SK-N-SH (cell line): ENCODE results near the gene FAM210B. TPM values are rescaled to one million over a fixed set of nuclear protein-coding genes. Genes with fewer than 3 reads are reported as not detected.

Source experiments
- CTCF ChIA-PET: fragments of 300-600, 350-600 bp; formaldehyde crosslinking; extraction: SDS; loops from one replicate; lab custom pipeline; 2021; lab: Yijun Ruan, JAX
- POLR2A ChIA-PET: fragments of 350-600 bp; sonication (Branson Sonifier 250); formaldehyde crosslinking; extraction: SDS; loops from one replicate; lab custom pipeline; 2020; ENCODE audit warnings: antibody characterized with exemption, inconsistent platforms; lab: Yijun Ruan, JAX
- DNase-seq: peaks from one replicate; pipeline ENCODE4 v3.0.0; 2012
- H2AFZ ChIP-seq: fragments of 200-600 bp; sonication (generic); 2 replicates; pipeline ENCODE4 v1.8.1; 2016; ENCODE audit warnings: antibody characterized with exemption, mild to moderate bottlenecking, low read depth
- H3F3A ChIP-seq: fragments of 200-600 bp; sonication (generic); replicated peaks from 2 replicates; pipeline ENCODE3; 2016; ENCODE audit warnings: antibody characterized with exemption, mild to moderate bottlenecking; ENCODE audit not compliant: insufficient read depth
- H3K27ac ChIP-seq, 2 experiments: fragments of 200-500 bp in 1 of 2; fragments of 200-600 bp in 1 of 2; sonication (Bioruptor generic) in 1 of 2; sonication (generic), shearing (Covaris generic) in 1 of 2; 2 replicates each; pipeline versions ENCODE4 v1.5.1 to v1.6.1; 2014 to 2016; ENCODE audit warnings: low read depth in 2 of 2, inconsistent platforms in 1 of 2, low read length in 1 of 2, mild to moderate bottlenecking in 1 of 2, mixed read lengths in 1 of 2
- H3K27me3 ChIP-seq: fragments of 200-600 bp; sonication (generic), shearing (Covaris generic); 2 replicates; pipeline ENCODE4 v1.6.1; 2016; ENCODE audit warnings: mixed run types; ENCODE audit not compliant: insufficient read depth
- H3K36me3 ChIP-seq, 2 experiments: fragments of 200-500 bp in 1 of 2; fragments of 200-600 bp in 1 of 2; sonication (Bioruptor generic) in 1 of 2; sonication (generic) in 1 of 2; replicated peaks in 1 of 2; 2 replicates each; pipeline versions ENCODE3 to v1.5.1; 2014 to 2016; ENCODE audit warnings: low read length in 1 of 2, mild to moderate bottlenecking in 1 of 2; ENCODE audit not compliant: insufficient read depth in 2 of 2, control insufficient read depth in 1 of 2
- H3K4me1 ChIP-seq, 2 experiments: fragments of 200-500 bp in 1 of 2; fragments of 200-600 bp in 1 of 2; sonication (Bioruptor generic) in 1 of 2; sonication (generic), shearing (Covaris generic) in 1 of 2; 2 replicates each; pipeline versions ENCODE4 v1.5.1 to v1.6.1; 2014 to 2016; ENCODE audit warnings: low read depth in 1 of 2, low read length in 1 of 2, mixed run types in 1 of 2; ENCODE audit not compliant: insufficient read depth in 2 of 2, control insufficient read depth in 1 of 2
- H3K4me2 ChIP-seq: fragments of 200-600 bp; sonication (generic), shearing (Covaris generic); 2 replicates; pipeline ENCODE4 v1.6.1; 2017; ENCODE audit warnings: mixed run types
- H3K4me3 ChIP-seq, 2 experiments: fragments of 200-500 bp in 1 of 2; fragments of 200-600 bp in 1 of 2; sonication (Bioruptor generic) in 1 of 2; sonication (generic), shearing (Covaris generic) in 1 of 2; 2 replicates each; pipeline versions ENCODE4 v1.5.1 to v1.8.1; 2014 to 2016; ENCODE audit warnings: low read depth in 2 of 2, inconsistent platforms in 1 of 2, low read length in 1 of 2, mild to moderate bottlenecking in 1 of 2, mixed read lengths in 1 of 2, moderate library complexity in 1 of 2
- H3K79me2 ChIP-seq: fragments of 200-600 bp; sonication (generic); 2 replicates; pipeline ENCODE4 v1.8.1; 2017; ENCODE audit warnings: mild to moderate bottlenecking; ENCODE audit not compliant: insufficient read depth
- H3K9ac ChIP-seq: fragments of 200-600 bp; sonication (generic); 2 replicates; pipeline ENCODE4 v1.6.1; 2017; ENCODE audit warnings: mixed run types
- H3K9me2 ChIP-seq: fragments of 200-600 bp; sonication (generic); 2 replicates; pipeline ENCODE4 v1.6.1; 2017; ENCODE audit warnings: mixed run types
- H3K9me3 ChIP-seq: fragments of 200-600 bp; sonication (generic); 2 replicates; pipeline ENCODE4 v1.6.1; 2017; ENCODE audit warnings: mixed run types, mild to moderate bottlenecking, moderate library complexity
- H4K20me1 ChIP-seq: fragments of 200-600 bp; sonication (generic); 2 replicates; pipeline ENCODE4 v1.6.1; 2017; ENCODE audit warnings: mild to moderate bottlenecking, mixed run types; ENCODE audit not compliant: insufficient read depth
- CHD2 ChIP-seq: fragments of 150-350 bp; IDR thresholded peaks from 2 replicates; pipeline ENCODE4 v1.6.1; 2018; ENCODE audit warnings: low read length; ENCODE audit not compliant: partially characterized antibody
- EP300 ChIP-seq, 2 experiments: IDR thresholded peaks; 2 replicates each; pipeline versions ENCODE4 v1.4.0 to v1.6.1; 2012; ENCODE audit warnings: borderline replicate concordance in 1 of 2, low read depth in 1 of 2, low read length in 1 of 2
- EZH2phosphoT487 ChIP-seq: fragments of 200-600 bp; sonication (generic); IDR thresholded peaks from 2 replicates; pipeline ENCODE4 v1.6.1; 2017; ENCODE audit warnings: low read depth, mixed run types, mild to moderate bottlenecking, antibody characterized with exemption, moderate library complexity, borderline replicate concordance
- FOSL2 ChIP-seq: IDR thresholded peaks from 2 replicates; pipeline ENCODE4 v1.4.0; 2012; ENCODE audit warnings: low read depth, mild to moderate bottlenecking, moderate library complexity, borderline replicate concordance
- FOXM1 ChIP-seq: IDR thresholded peaks from 2 replicates; pipeline ENCODE4 v1.4.0; 2012; ENCODE audit warnings: low read depth, mild to moderate bottlenecking
- MEF2A ChIP-seq: IDR thresholded peaks from 2 replicates; pipeline ENCODE4 v1.4.0; 2012; ENCODE audit warnings: low read depth, borderline replicate concordance
- PBX3 ChIP-seq: IDR thresholded peaks from 2 replicates; pipeline ENCODE4; 2012
- POLR2AphosphoS5 ChIP-seq: IDR thresholded peaks from 2 replicates; pipeline ENCODE4 v1.6.1; 2012; ENCODE audit warnings: low read depth, low read length
- RAD21 ChIP-seq: IDR thresholded peaks from 2 replicates; pipeline ENCODE4 v1.6.1; 2012; ENCODE audit warnings: mild to moderate bottlenecking, low read length
- RCOR1 ChIP-seq: fragments of 150-350 bp; IDR thresholded peaks from 2 replicates; pipeline ENCODE4 v1.6.1; 2017; ENCODE audit warnings: antibody characterized with exemption, low read length
- REST ChIP-seq: IDR thresholded peaks from 2 replicates; pipeline ENCODE4 v1.6.1; 2012; ENCODE audit warnings: mild to moderate bottlenecking, low read depth, low read length, moderate library complexity
- SIN3A ChIP-seq: IDR thresholded peaks from 2 replicates; pipeline ENCODE4 v1.6.1; 2012; ENCODE audit warnings: low read depth, mild to moderate bottlenecking, low read length, moderate library complexity, borderline replicate concordance
- TCF12 ChIP-seq: IDR thresholded peaks from 2 replicates; pipeline ENCODE4 v1.4.0; 2012
- TEAD4 ChIP-seq: IDR thresholded peaks from 2 replicates; pipeline ENCODE4 v1.4.0; 2012; ENCODE audit warnings: mild to moderate bottlenecking, borderline replicate concordance; ENCODE audit not compliant: insufficient read depth
- USF1 ChIP-seq: IDR thresholded peaks from 2 replicates; pipeline ENCODE4 v1.4.0; 2012; ENCODE audit warnings: low read depth, borderline replicate concordance
- ZBTB33 ChIP-seq: IDR thresholded peaks from 2 replicates; pipeline ENCODE4 v1.4.0; 2012; ENCODE audit warnings: low read depth, borderline replicate concordance
- WGBS: methylation state at CpG from one replicate; pipeline ENCODE4 v1.1.6; 2017; ENCODE audit warnings: low lambda C conversion rate; 5-methylcytosine and 5-hydroxymethylcytosine counted together
- polyA plus RNA-seq, 3 experiments: library from polyadenylated mRNA; depleted of rRNA; stranded (reverse); fragments of >200 nt; gene quantifications; 2 replicates each; pipeline ENCODE4 v1.2.3, GENCODE V29; 2012

The FAM210B gene
- polyA plus RNA-seq, 1 of the 3 experiments (the other 2 are of a cell fraction), result 34.6 TPM

- Histone ChIP-seq H2AFZ (no peak overlapping the region), H3F3A (no peaks in the 10 kb centered on the region), H3K9ac (no peak overlapping the region), H3K27me3 (no peaks in the 10 kb centered on the region), H3K27ac (no peak overlapping the region), H3K9me3 (no peaks in the 10 kb centered on the region), H3K79me2 (peaks cover 16% of the 10 kb centered on the region), H3K36me3 (peaks cover 37 to 52% of the 10 kb centered on the region in 2 experiments), H3K4me3 (no peak overlapping the region), H3K4me2 (no peak overlapping the region), H3K4me1 (no peaks in the 10 kb centered on the region), H4K20me1 (no peaks in the 10 kb centered on the region), H3K9me2 (no peaks in the 10 kb centered on the region)
- WGBS, result 87% methylated on average over 3 of the region's 3 CpGs
- ChIA-PET POLR2A (no interaction called here), CTCF (no interaction called here)
- DNase-seq, result no peak
- TF ChIP-seq RAD21 (no peak), PBX3 (no peak), EP300 (IDR thresholded peaks at IDR 0.05; ENCODE audit: borderline replicate concordance in 1 of 2, low read depth in 1 of 2, low read length in 1 of 2) (no peak), RCOR1 (no peak), REST (no peak), USF1 (no peak), TEAD4 (no peak), FOSL2 (no peak), TCF12 (no peak)
These were observed 48.1 kb downstream of the FAM210B start for GRCh38 chr20:56406910-56407309.

GRCh38 chr20:56409521-56409920, 50.7 kb downstream of the FAM210B start:
- Histone ChIP-seq H3K79me2 (peaks cover 8% of the 10 kb centered on the region; the same call in 1 of the 2 replicates), H3K4me3 (no peak overlapping the region), H3K4me2 (no peak overlapping the region), H2AFZ (no peak overlapping the region), H3K9me2 (no peaks in the 10 kb centered on the region), H4K20me1 (no peaks in the 10 kb centered on the region), H3F3A (no peaks in the 10 kb centered on the region), H3K4me1 (no peaks in the 10 kb centered on the region), H3K9me3 (no peaks in the 10 kb centered on the region), H3K36me3 (peaks cover 21 to 28% of the 10 kb centered on the region in 2 experiments), H3K9ac (no peak overlapping the region), H3K27me3 (no peaks in the 10 kb centered on the region), H3K27ac (no peak overlapping the region)
- DNase-seq, result no peak
- WGBS, result 96% methylated on average over 5 of the region's 5 CpGs
- ChIA-PET CTCF (interaction anchor here (0.8 to 1.1 kb wide), 2 partner anchors 8 to 17 kb away, joined by 3 to 5 read pairs; partner anchors contain the start of genes AURKA and CSTF1), POLR2A (no interaction called here)
- TF ChIP-seq ZBTB33 (no peak), MEF2A (no peak), EZH2phosphoT487 (no peak), FOXM1 (no peak), CHD2 (no peak), REST (no peak), EP300 (IDR thresholded peaks at IDR 0.05; ENCODE audit: borderline replicate concordance in 1 of 2, low read depth in 1 of 2, low read length in 1 of 2) (no peak), SIN3A (no peak), POLR2AphosphoS5 (no peak)
